GM13977 (cell line): ENCODE results near the gene CCIN.

Source experiments
- DNase-seq: peaks from one replicate; pipeline ENCODE4 v3.0.0; 2012; ENCODE audit warnings: low spot score
- in situ Hi-C: fragments of 300-500 bp; cut with MboI; formaldehyde crosslinking; loops from one replicate; pipeline ENCODE4 v1.12.0; 2022; ENCODE audit warnings: low sequenced_read_pairs, low pct_unique_long_range_greater_than_20kb, mixed read lengths, inconsistent platforms; ENCODE audit not compliant: unreplicated experiment
- TF ChIP-seq, protein P1 (sequence below): IDR thresholded peaks from 2 replicates; pipeline ENCODE4 v1.5.1; 2012; ENCODE audit warnings: mild to moderate bottlenecking, control low read depth; ENCODE audit not compliant: insufficient read depth; ENCODE audit errors: extremely low read depth, missing control alignments

The CCIN gene

GRCh38 chr9:36169166-36169565, at the start of gene CCIN:
CCIN (plus strand) TSS chr9:36169388; CDS start chr9:36169503, 115 bp downstream.
- in situ Hi-C loops = loop anchor here (5.0 kb wide), 1 partner anchor 67 kb away; no protein-coding TSS in a partner anchor
- TF ChIP-seq, protein P1, sequence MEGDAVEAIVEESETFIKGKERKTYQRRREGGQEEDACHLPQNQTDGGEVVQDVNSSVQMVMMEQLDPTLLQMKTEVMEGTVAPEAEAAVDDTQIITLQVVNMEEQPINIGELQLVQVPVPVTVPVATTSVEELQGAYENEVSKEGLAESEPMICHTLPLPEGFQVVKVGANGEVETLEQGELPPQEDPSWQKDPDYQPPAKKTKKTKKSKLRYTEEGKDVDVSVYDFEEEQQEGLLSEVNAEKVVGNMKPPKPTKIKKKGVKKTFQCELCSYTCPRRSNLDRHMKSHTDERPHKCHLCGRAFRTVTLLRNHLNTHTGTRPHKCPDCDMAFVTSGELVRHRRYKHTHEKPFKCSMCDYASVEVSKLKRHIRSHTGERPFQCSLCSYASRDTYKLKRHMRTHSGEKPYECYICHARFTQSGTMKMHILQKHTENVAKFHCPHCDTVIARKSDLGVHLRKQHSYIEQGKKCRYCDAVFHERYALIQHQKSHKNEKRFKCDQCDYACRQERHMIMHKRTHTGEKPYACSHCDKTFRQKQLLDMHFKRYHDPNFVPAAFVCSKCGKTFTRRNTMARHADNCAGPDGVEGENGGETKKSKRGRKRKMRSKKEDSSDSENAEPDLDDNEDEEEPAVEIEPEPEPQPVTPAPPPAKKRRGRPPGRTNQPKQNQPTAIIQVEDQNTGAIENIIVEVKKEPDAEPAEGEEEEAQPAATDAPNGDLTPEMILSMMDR = no peak
- DNase-seq = no peak

DNA sequence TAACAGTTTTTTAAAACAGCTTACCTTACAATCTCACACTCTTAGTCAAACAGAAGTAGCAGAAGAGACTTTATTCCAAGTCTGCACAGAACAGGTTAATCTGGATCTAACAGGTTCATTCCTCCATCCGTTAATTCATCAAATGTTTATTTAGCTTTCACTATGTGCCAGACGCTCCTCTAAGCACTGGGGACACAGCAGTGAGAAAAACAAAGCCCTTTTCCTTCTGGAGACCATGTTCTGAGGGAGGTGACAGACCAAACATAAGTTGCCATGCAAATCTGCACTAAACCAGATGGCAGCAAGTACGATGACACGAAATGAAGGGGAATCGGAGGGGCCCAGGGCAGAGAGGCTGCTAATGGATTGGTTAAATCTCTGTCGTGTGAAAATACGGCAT, 49.7 kb upstream of the CCIN start:
- no peak for DNase-seq
- in situ Hi-C loops = no loop called here
- TF ChIP-seq, protein P1 = no peak

DNA sequence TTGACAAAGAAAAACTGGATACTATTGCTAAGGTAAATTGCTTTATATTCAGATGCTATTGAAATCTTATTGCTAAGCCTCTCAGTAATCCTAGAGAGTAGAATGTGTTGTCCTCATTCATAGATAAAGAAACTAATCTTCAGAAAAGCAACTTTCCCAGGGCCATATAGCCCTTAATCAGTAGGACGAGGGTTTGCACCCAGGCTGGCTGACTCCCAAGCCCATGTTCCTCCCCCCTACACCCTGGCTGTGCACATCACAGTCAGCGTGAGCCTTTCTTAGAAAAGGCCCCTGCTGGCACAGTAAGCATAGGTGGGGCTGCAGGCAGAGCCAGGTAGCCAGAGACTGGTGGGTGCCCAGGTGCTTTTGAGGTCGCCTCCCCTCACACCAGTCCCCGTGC, 48.5 kb upstream of the CCIN start:
- in situ Hi-C loops = no loop called here
- TF ChIP-seq, protein P1 = no peak
- DNase-seq = no peak

DNA sequence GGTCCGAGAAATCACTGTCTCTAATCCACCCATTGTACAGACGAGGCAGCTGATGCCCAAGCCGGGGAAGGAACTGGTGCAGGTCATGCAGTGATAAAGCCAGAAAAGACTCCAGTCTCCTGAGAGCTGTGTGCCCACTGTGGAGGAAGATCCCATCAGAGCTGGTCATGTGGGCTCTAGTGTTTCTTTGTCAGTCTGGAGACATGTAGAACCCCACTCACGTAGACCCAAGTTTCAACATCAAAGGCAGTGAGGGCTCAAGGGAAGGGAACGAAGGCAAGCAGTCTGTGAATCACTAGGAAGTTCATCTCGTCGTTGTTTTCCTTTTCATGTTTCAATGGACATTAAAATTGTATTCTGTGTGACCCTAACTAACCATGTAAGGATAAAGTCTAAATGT, 47.2 kb upstream of the CCIN start:
- in situ Hi-C loops = no loop called here
- TF ChIP-seq, protein P1 = no peak

GRCh38 chr9:36123515-36123914, 45.7 kb upstream of the CCIN start:
- TF ChIP-seq, protein P1 = no peak
- DNase-seq = no peak
- in situ Hi-C loops = no loop called here

More for the DNA sequence above, 47.2 kb upstream of the CCIN start:
- DNase-seq = no peak

DNA sequence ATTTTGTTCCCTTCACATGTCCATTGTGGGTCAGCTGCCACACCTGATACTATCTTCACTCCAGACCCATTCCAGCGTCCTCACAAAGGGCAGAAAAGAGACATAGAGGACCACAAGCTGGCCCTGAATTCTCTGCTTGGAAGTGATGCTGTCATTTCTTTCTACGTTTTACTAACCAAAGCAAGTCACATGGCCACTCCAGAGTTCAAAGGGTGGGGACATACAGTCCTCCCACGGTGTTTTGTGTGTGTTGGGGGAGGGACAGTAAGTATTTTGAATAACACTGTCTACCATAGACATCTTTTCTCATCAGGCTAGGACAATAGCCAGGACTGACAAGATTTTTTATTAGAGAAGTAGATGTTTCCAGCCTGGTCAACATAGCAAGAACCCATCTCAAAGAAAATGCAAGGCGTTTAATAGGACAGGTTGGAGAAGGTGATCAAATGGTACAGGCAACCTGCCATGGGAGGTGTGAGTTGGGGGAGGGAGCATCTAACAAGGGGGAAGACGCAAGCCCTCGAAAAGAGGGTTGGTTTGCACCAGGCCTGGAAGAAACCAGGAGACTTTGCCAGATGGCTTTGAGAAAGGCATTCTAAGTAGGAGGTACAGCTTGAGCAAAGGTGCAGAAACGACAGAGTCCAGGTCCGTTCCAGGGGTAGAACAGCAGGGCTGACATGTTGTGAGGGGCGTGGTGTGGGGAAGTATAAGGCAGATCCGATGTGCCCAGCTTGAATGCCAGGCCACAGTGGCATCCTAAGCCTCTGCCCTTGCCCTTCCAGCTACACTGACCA, 43.9 kb upstream of the CCIN start:
- DNase-seq = no peak
- in situ Hi-C loops = no loop called here
- TF ChIP-seq, protein P1 = no peak
